GM21423 (cell line): ENCODE results near the gene PROB1.
"Not testable (repeated sequence)": the region's sequence is repeated elsewhere in the genome, so short reads cannot be mapped to it uniquely, and the experiment has no call there.

ENCODE experiments used
- ATAC-seq: cut with Tn5 transposase; IDR thresholded peaks from one replicate; pipeline ENCODE4 v1.9.1; 2021; ENCODE audit warnings: mild to moderate bottlenecking, moderate library complexity; ENCODE audit not compliant: unreplicated experiment

Gene PROB1

GRCh38 chr5:139413963-139414362, 19.1 kb upstream of the PROB1 start:
- no peak for ATAC-seq

GRCh38 chr5:139413153-139413552, 18.2 kb upstream of the PROB1 start:
- no peak for ATAC-seq

- ATAC-seq: no peak
Measured at GRCh38 chr5:139410993-139411828, 16.3 kb upstream of the PROB1 start.

- ATAC-seq: no peak
Measured at GRCh38 chr5:139410121-139410992, 15.5 kb upstream of the PROB1 start.

- not testable (repeated sequence) for ATAC-seq
Measured at GRCh38 chr5:139409116-139409515, 14.2 kb upstream of the PROB1 start.

GRCh38 chr5:139408191-139408590, 13.3 kb upstream of the PROB1 start:
- ATAC-seq: no peak

GRCh38 chr5:139407517-139407916, 12.6 kb upstream of the PROB1 start:
- no peak for ATAC-seq

- ATAC-seq: no peak
Measured at GRCh38 chr5:139406963-139407362, 12.1 kb upstream of the PROB1 start.

- ATAC-seq: no peak
Measured at GRCh38 chr5:139404484-139404840, 9.6 kb upstream of the PROB1 start.

- ATAC-seq: peak; percentile 79
Measured at GRCh38 chr5:139403787-139404483, 9.0 kb upstream of the PROB1 start, which contains the start of gene SPATA24. Gene SPATA24 (minus strand): TSS chr5:139404089. CDS start chr5:139404060, 29 bp downstream.

GRCh38 chr5:139403418-139403786, 8.5 kb upstream of the PROB1 start:
- no peak for ATAC-seq

GRCh38 chr5:139402561-139403158, 7.8 kb upstream of the PROB1 start:
- no peak for ATAC-seq

- no peak for ATAC-seq
Measured at GRCh38 chr5:139401546-139401945, 6.6 kb upstream of the PROB1 start.

- no peak for ATAC-seq
Measured at GRCh38 chr5:139399501-139400121, 4.7 kb upstream of the PROB1 start.

- no peak for ATAC-seq
Measured at GRCh38 chr5:139397921-139398320, 3.0 kb upstream of the PROB1 start.

GRCh38 chr5:139396691-139397090, 1.8 kb upstream of the PROB1 start:
- no peak for ATAC-seq

GRCh38 chr5:139395844-139396640, 1.1 kb upstream of the PROB1 start:
- ATAC-seq: no peak

GRCh38 chr5:139394123-139394653, 716 bp downstream of the PROB1 start:
- ATAC-seq: no peak

- ATAC-seq: no peak
Measured at GRCh38 chr5:139393497-139394122, 1.3 kb downstream of the PROB1 start.
